HG03432 (cell line): Measurements from ENCODE around the gene VSNL1.

Source experiments
- ATAC-seq: cut with Tn5 transposase; IDR thresholded peaks from one replicate; pipeline ENCODE4 v1.9.1; 2021; ENCODE audit warnings: mild to moderate bottlenecking, moderate library complexity; ENCODE audit not compliant: unreplicated experiment

The VSNL1 gene

GRCh38 chr2:17580319-17580715 is 39.8 kb downstream of the VSNL1 start:
- no peak for ATAC-seq

DNA sequence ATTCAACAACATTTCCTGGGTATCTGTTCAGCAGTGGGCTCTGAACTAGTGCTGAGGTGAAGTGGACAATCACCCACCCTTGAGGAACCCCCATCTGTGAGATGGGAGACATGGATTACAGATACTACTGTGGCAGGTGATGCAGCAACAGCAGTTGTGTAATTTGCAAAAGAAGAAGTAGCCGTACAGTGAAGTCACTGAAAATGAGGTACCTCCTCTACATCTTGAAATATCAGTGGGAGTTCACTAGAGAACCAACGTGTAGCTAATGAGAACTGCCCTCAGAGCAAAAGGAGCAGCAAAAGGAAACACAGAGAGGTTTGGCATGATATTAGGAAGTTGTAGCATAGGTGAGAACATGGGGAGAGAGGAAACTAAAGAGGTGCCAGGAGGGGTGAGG is 41.3 kb downstream of the VSNL1 start:
- ATAC-seq: no peak

DNA sequence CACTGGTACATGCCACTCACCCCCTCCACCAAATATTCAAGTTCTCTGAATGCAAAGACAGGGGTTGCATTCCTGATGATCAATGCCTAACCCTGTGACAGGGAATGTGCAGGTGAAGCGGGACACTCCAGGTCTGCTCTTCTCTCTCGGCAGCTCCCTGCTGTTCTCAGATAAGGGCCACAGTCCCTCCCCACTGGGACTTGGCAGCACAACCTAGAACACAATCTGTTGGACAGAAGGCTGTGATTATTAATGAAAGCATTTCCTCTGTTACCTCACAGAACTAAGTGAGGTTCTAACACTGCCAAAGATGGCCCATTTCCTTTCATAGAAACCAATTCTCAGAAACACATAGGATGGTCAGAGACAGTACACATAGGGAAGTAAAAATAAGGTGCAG is 42.7 kb downstream of the VSNL1 start:
- no peak for ATAC-seq

- no peak for ATAC-seq
Observed at GRCh38 chr2:17583646-17584045, 43.1 kb downstream of the VSNL1 start.

DNA sequence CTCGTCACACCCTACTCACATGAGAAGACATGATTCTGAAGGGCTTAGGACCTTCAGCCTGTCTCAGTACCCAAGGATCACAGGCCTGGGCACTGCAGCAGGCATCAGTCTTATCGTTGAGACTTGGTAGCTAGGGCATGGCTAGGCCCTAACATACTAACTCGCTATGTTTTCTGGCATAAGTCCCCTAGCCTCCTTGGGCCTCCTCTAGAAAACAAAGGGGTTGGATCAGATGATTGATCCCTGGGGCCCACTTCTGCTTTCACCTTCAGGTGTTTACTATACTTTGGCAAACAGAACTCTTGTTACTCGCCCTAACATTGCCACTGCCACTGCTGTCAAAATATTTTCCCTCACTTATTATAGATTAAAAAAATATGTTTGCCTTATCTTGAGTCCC is 44.2 kb downstream of the VSNL1 start:
- no peak for ATAC-seq

GRCh38 chr2:17587469-17587868 is 47.0 kb downstream of the VSNL1 start:
- no peak for ATAC-seq

GRCh38 chr2:17588031-17588430 is 47.5 kb downstream of the VSNL1 start:
- ATAC-seq: no peak

- ATAC-seq: no peak
Observed at GRCh38 chr2:17589406-17590035, 49.0 kb downstream of the VSNL1 start.

DNA sequence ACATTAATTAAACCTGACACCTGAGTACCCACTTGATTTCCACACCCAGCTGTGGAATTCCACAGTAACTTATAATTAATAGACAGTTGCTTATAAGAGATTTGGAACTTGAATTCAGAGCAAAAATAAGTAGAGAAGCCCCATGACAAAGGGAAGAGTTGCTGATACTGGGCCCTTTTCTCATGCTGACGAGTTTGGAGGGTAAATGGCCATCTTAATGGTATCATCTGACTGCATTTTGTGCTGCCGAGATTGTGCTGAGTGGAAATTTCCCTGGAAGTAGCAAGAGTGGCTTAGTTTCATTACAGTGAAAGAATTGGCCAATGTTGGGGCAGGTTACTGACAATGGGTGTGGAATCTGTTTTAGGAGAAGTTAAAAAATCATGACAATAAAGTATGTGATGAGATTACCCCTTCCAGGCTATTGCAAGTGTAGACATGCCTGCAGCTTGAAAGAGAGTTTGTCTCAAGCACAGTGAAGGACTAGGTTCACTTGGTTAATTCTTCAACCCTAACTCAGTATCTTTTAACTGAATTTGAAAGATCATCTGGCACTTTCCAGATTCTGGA is 49.9 kb downstream of the VSNL1 start:
- ATAC-seq: no peak

- ATAC-seq: no peak
Observed at GRCh38 chr2:17591846-17592245, 51.4 kb downstream of the VSNL1 start.

- no peak for ATAC-seq
Observed at GRCh38 chr2:17592731-17593409, 52.4 kb downstream of the VSNL1 start.

DNA sequence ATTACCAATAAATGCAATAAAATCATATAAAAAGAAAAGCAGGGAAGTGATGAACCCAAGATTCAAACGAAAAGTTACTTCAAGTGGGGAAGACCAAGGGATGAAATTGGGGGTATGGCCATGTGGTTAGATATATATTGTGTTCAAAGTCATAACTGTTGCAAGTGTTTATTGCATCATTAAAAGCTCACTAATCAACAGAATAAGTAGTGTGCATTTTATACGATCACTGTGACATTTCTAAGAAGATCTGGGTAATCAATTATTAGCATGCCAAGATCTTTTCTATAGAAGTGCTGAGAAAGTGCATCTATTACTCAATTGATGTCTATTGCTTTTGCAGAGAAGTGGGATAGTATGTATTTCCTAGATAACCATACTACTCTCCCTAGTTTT is 52.9 kb downstream of the VSNL1 start:
- ATAC-seq: no peak

- ATAC-seq: no peak
Observed at GRCh38 chr2:17593841-17594491, 53.5 kb downstream of the VSNL1 start.

GRCh38 chr2:17594533-17595401 is 54.3 kb downstream of the VSNL1 start:
- ATAC-seq: no peak

DNA sequence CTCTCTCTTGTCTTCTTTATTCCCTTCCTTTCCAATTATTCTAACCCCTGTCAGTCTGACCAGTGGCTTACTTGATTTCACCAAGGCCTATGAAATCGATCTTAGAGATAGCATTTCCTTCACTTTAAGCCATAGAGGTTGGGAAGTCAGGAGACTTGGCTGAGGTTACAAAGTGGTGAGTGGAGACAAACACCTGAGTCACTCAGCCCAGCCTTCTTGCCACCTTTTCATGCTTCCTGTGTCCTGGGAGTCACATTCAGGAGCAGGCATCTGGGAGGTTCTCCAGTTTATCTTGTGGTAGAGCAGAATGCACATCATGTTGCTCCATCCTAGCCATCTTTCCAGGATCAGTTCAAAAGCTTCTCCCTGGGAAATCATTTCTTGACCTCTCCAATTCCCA is 59.1 kb downstream of the VSNL1 start:
- no peak for ATAC-seq

DNA sequence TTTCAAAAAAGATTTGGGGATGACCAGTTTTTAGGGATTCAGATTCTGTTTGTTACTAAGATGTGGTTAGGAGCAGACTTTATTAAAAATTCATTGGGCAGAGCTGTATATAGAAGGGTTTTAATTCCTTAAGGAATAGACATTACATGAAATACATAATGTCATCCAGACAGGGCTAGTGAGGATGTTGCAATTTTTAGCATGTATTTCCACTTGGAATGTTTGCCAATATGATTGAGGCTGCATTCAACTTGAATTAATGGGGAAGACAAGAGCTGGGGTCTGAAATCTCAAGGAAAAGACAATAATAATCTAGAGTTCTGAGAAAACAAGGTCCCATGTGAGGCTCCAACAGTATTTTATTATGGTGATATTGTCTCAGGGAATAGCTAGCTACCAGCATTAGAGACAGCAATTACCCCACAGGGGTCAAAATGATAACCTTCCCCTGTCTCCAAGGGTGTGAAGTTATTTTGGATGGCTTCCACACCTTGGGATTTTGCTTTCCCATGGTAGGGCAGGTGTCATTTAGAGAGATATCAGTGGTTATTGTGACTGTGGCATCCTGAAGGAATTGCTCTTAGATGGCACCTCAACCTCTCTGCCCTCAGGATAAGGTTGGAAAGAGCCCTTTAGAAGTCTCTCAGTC is 60.2 kb downstream of the VSNL1 start:
- no peak for ATAC-seq

GRCh38 chr2:17604050-17604449 is 63.6 kb downstream of the VSNL1 start:
- no peak for ATAC-seq

DNA sequence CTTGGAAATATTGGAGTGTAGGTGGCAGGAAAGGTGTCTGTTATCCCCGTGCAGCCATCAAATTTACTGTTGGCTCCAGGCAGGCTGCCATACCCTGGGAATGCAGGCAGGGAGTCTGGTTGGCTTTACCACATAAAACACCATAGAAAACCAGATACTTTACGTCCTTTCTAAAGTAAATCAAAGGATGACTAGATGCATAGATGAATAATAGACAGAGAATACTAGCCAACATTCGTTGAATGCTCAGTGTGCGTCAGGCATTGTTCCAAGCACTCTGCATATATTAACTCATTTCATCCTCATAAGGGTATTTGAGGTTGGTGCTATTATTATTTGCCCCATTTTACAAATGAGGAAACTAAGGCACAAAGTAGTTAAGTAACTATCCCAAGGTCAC is 65.2 kb downstream of the VSNL1 start:
- ATAC-seq: no peak

DNA sequence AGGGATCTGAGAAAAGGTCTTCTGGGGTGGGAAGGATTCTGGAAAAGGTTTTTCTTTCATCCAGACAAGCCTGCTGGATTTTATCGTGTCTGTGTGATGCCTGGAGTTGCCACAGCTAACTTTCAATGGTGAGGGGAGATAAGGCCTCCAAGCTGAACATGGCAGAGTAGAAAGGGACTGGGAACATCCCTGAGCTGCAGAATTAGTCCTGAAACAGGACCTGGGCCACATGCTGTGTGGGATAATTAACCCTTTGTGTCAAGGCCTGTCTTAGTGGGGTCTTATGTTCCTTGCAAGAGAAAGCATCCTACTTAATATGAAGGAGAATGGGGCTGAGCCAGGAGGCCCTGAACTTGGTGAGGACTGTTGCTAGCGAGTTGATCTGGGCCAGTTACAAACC is 66.4 kb downstream of the VSNL1 start:
- ATAC-seq: no peak

DNA sequence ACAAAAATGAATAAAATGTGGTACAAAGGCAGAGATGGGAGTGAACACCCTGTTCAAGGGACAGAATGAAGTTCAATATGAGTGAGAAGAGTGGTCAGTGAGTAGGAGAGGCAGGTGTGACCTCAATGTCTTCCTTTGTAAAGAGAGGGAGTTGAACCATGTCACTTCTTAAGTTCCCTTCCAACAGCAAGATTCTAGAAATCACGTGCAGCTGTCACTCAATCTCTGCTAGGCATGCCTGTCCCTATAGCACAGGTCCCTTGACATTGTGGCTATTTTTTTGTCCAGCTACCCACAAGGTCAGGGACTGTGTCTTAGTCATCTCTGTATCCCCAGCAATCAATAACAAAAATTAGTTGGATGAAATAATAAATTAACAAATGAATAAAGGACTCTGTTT is 66.9 kb downstream of the VSNL1 start:
- no peak for ATAC-seq

DNA sequence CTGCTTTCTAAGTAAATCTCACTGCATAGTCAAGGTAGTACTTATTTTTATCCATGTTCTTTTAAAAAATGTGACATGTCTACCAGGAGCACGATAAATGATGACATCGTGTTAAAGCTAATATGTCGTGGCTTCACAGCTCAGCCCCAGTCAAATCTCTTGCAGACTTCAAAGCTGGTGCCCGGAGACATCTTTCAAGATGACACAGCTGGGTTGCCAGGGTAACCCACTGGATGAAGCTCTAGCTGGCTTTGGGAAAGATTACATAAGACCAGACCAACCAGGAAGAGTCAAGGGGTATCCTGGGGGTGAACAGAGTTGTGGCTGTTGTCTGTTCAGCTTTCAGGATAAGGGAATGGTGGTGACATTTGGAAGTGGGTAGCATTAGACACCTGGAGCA is 67.8 kb downstream of the VSNL1 start:
- no peak for ATAC-seq
